GM12892 (cell line): ENCODE data around the gene KIF5B.

Experiments
- DNase-seq: peaks from one replicate; pipeline ENCODE4 v3.0.0; 2011; ENCODE audit not compliant: insufficient read length
- FAIRE-seq: peaks from 2 replicates; lab custom pipeline; 2011; peaks lifted over from hg19 to GRCh38; lab: Jason Lieb, UNC
- POLR2A ChIP-seq: IDR thresholded peaks from 2 replicates; pipeline ENCODE4 v1.6.1; 2011; ENCODE audit warnings: low read depth, low read length, control low read depth
- POLR2AphosphoS5 ChIP-seq: IDR thresholded peaks from 2 replicates; pipeline ENCODE4 v1.6.1; 2011; ENCODE audit warnings: low read depth, low read length, control low read depth
- TAF1 ChIP-seq: IDR thresholded peaks from 2 replicates; pipeline ENCODE4 v1.6.1; 2011; ENCODE audit warnings: low read depth, mild to moderate bottlenecking, control low read depth, low read length, borderline replicate concordance

The KIF5B gene

DNA sequence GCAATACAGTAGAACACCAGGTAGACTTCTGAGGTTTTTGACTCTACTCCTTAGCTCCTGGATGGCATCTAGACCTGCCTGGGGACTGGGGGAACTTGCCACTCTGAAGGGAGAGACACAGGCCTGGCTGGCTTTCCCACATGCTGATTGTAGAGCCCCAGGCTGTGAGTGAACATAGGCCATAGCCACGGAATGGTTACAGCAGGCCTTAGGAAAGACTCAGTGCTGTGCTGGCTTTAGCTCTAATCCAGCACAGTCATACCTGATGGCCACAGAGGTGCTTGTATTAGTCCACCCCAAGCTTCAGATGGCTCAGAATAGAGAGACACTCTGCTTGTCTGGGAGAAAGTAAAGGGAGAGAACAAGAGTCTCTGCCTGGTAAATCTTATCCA lies 92.6 kb downstream of the KIF5B start:
- no peak for FAIRE-seq
- TF ChIP-seq POLR2AphosphoS5 (no peak), TAF1 (no peak), POLR2A (no peak)
- no peak for DNase-seq

DNA sequence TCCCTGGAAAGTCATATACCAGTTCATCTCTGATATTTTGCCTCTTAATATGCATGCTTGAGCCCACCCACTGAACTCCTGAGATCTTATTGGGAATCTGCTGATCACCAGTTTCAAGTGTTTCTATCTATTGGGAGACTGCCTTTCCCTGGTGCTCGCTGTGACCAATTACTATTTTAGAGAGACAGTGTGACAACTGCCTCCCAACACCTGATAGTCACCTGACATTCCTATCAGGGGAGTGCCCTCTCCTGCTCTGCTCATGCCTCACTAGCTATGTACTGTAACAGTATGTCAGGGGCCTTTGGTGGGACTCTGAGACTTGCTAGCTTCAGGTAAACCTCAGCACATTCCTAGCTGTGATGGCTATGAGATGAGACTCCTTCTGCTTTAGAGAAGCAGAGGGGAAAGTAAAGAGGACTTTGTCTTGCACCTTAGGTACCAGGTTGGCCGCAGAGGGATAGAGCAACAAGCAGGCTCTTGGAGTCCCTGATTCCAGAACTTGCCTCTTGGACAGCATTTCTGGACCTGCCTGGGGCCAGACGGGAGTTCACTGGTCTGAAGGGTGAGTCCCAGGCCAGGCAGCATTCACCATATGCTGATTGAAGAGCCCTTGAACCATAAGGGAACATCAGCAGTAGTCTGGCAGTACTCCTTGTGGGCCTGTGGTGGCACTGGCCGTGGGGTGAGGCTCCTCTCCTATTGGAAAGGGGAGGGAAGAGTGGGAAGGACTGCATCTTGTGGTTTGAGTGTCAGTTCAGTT lies 93.2 kb downstream of the KIF5B start:
- no peak for FAIRE-seq
- no peak for DNase-seq
- TF ChIP-seq POLR2AphosphoS5, result no peak
- no peak for TF ChIP-seq POLR2A
- TF ChIP-seq TAF1, result no peak

DNA sequence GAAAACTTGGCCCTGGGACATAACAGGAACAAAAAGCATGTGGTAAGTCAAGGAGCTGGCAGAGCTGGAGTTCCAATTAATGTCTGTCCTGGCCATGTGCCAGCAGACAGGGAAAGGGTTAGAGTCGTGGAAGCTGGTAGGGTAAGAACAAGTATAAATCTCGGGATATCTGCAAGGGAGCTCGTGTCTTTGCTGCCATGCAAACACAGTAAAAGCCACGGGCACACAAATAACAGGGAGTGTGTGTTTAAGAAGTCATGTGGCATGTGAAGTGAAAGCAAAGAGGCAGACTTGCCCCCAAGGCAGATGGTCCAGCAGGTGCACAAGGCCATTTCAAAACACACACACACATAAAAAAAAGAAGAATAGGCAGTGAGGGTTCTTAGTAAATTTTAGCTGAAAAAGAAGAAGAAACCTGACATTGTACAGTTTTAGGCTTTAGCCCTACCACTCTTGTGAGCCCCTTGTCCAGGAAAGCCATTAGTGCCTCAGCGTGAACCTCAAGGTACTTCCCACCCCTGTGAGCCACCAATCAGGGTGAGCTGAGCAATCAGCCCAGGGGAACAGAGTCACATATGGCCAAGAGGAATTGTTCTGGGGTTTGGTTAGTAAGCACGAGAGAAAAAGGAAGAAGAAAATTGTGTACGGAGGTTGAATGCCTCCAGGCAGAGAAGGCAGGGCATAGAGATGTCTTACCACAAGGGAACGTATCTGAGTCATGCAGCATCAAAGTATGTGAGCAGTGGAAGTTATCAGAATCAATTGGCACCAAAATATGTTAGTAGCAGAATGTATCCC lies 94.7 kb downstream of the KIF5B start:
- TF ChIP-seq POLR2AphosphoS5, result no peak
- TF ChIP-seq TAF1, result no peak
- TF ChIP-seq POLR2A, result no peak
- no peak for FAIRE-seq
- no peak for DNase-seq

DNA sequence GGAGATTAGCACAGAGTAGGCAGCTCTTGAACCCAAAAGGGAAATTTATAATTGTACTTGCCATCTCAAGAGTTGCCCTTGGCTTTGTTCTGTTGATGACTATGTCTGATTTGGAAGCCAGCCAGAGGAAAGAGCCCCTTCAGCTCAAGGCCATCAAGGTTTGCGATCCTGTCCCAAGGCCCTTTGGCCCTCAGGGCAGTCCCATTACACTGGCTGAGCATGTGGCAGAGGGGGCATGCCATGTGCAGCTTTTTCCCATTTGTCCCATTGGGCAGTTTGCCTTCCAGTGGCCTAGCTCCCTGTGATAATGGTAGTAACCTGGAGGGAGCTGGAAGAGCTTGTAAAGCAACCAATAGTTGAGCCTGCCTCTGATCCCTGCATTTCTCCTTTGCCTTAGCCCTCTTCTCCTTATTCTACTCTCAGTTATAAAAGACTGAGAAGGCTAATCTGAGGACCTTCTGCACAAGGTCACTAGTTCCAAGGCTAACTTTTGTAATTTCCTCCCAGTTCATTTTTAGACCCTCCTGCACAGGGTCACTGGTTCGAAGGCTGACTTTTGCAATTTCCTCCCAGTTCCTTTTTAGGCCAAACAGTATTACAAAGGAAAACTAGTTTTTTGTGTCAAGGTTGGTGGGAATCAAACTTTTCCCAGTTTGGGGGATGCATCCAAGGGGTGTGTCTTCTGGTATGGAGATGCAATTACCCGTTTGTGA lies 96.6 kb downstream of the KIF5B start:
- DNase-seq (no peak), FAIRE-seq (no peak)
- TF ChIP-seq POLR2AphosphoS5 (no peak), POLR2A (no peak), TAF1 (no peak)
